Measurements from ENCODE around the gene PPIG.

The PPIG gene

DNA sequence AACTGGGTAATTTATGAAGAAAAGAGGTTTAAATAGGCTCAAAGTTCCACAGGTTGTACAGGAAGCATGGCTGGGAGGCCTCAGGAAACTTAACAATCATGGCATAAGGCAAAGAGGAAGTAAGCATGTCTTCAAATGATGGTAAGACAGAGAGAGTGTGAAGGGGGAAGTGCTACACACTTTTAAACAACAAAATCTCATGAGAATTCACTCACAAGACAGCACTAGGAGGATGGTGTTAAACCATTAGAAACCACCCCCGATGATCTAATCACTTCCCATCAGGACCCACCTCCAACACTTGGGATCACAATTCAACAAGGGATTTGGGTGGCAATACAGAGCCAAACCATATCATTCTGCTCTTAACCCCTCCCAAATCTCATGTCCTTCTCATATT is 75.2 kb downstream of the PPIG start:
- TF ChIP-seq, protein P1, sequence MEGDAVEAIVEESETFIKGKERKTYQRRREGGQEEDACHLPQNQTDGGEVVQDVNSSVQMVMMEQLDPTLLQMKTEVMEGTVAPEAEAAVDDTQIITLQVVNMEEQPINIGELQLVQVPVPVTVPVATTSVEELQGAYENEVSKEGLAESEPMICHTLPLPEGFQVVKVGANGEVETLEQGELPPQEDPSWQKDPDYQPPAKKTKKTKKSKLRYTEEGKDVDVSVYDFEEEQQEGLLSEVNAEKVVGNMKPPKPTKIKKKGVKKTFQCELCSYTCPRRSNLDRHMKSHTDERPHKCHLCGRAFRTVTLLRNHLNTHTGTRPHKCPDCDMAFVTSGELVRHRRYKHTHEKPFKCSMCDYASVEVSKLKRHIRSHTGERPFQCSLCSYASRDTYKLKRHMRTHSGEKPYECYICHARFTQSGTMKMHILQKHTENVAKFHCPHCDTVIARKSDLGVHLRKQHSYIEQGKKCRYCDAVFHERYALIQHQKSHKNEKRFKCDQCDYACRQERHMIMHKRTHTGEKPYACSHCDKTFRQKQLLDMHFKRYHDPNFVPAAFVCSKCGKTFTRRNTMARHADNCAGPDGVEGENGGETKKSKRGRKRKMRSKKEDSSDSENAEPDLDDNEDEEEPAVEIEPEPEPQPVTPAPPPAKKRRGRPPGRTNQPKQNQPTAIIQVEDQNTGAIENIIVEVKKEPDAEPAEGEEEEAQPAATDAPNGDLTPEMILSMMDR (IDR thresholded peaks at IDR 0.05; ENCODE audit: low read depth, low read length, missing control alignments) = no peak
- in situ Hi-C loops (cut with HindIII; ENCODE audit: low sequenced_read_pairs) = no loop called here
- no peak for DNase-seq (ENCODE audit: low read depth)
- no peak overlapping the region for H3K4me3 ChIP-seq (ENCODE audit: low read depth, low read length)

DNA sequence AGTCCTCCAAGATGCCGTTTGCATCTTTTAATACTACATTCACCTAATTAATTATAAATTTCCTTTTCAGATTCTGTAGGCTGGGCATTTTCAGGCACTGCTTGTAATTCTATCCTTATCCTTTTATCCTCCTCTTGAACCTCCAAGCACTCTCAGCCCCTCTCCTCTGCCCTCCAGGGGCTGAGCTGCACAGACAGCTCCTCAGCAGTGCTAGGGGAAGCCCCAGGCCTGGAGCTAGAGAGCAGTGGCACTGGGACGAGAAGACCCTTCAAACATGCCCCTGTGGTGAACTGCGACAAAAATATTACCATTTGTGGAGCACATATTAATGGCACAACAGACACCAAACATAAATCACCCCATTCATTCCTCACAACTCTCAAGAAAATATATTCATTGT is 77.1 kb downstream of the PPIG start:
- DNase-seq (ENCODE audit: low read depth) = no peak
- in situ Hi-C loops (cut with HindIII; ENCODE audit: low sequenced_read_pairs) = no loop called here
- no peak overlapping the region for H3K4me3 ChIP-seq (ENCODE audit: low read depth, low read length)
- TF ChIP-seq, protein P1 (IDR thresholded peaks at IDR 0.05; ENCODE audit: low read depth, low read length, missing control alignments) = no peak

GRCh38 chr2:169662744-169663143 is 78.6 kb downstream of the PPIG start:
- in situ Hi-C loops (cut with HindIII; ENCODE audit: low sequenced_read_pairs) = no loop called here
- no peak overlapping the region for H3K4me3 ChIP-seq (ENCODE audit: low read depth, low read length)
- no peak for DNase-seq (ENCODE audit: low read depth)
- TF ChIP-seq, protein P1 (IDR thresholded peaks at IDR 0.05; ENCODE audit: low read depth, low read length, missing control alignments) = no peak

- in situ Hi-C loops (cut with HindIII; ENCODE audit: low sequenced_read_pairs) = no loop called here
- TF ChIP-seq, protein P1 (IDR thresholded peaks at IDR 0.05; ENCODE audit: low read depth, low read length, missing control alignments) = no peak
- no peak overlapping the region for H3K4me3 ChIP-seq (ENCODE audit: low read depth, low read length)
- DNase-seq (ENCODE audit: low read depth) = no peak
These were observed 79.1 kb downstream of the PPIG start for GRCh38 chr2:169663247-169663646.

DNA sequence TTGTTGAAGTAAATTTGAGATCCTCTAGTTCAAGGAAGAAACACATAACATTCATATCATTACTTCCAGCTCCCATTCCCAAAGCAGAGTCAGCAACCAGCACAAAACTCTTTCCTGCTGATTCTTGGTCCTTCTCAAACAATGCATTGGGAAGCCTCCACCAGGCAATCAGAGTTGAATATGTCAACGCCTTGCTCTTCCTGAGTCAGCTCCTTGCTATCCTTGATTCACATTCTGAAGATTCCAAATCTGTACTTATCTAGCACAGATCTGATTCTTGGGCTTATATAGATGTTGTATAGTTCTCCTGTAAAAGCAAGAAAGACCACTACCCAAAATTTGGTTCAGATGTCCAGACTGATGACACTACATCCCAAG is 80.4 kb downstream of the PPIG start:
- no peak overlapping the region for H3K4me3 ChIP-seq (ENCODE audit: low read depth, low read length)
- DNase-seq (ENCODE audit: low read depth) = no peak
- TF ChIP-seq, protein P1 (IDR thresholded peaks at IDR 0.05; ENCODE audit: low read depth, low read length, missing control alignments) = no peak
- in situ Hi-C loops (cut with HindIII; ENCODE audit: low sequenced_read_pairs) = no loop called here

GRCh38 chr2:169664978-169665930 is 81.1 kb downstream of the PPIG start:
- no peak overlapping the region for H3K4me3 ChIP-seq (ENCODE audit: low read depth, low read length)
- TF ChIP-seq, protein P1 (IDR thresholded peaks at IDR 0.05; ENCODE audit: low read depth, low read length, missing control alignments) = no peak
- no peak for DNase-seq (ENCODE audit: low read depth)
- in situ Hi-C loops (cut with HindIII; ENCODE audit: low sequenced_read_pairs) = no loop called here

Measured in astrocyte of the cerebellum (primary cell).